Kidney (tissue), 14 donors: Measurements from ENCODE around the gene SP140. TPM values are rescaled to one million over a fixed set of nuclear protein-coding genes. Genes with fewer than 3 reads are reported as not detected.

Source experiments
- DNase-seq, 5 donors: peaks; one replicate each; pipeline ENCODE4 v3.0.0-alpha.2; 2013 to 2020
- FAIRE-seq: peaks from 2 replicates; lab custom pipeline; 2012; peaks lifted over from hg19 to GRCh38; lab: Jason Lieb, UNC
- H3K27ac ChIP-seq, 2 donors: one replicate each; pipeline ENCODE4 v1.7.0; 2013; ENCODE audit warnings: low read depth in 2 of 2, low read length in 2 of 2, inconsistent platforms in 1 of 2
- H3K27me3 ChIP-seq: one replicate; pipeline ENCODE4 v1.7.1; 2013; ENCODE audit warnings: low read length, inconsistent platforms; ENCODE audit not compliant: control insufficient read depth, insufficient read depth
- H3K36me3 ChIP-seq, 3 donors: one replicate each; pipeline versions ENCODE4 v1.7.0 to v1.7.1; 2013; ENCODE audit warnings: low read length in 3 of 3, control low read depth in 1 of 3, inconsistent platforms in 1 of 3; ENCODE audit not compliant: insufficient read depth in 3 of 3, control insufficient read depth in 2 of 3
- H3K4me1 ChIP-seq, 3 donors: one replicate each; pipeline versions ENCODE4 v1.7.0 to v1.7.1; 2013; ENCODE audit warnings: low read length in 3 of 3, inconsistent platforms in 1 of 3, low read depth in 1 of 3; ENCODE audit not compliant: control insufficient read depth in 2 of 3, insufficient read depth in 2 of 3
- H3K4me3 ChIP-seq, 3 donors: one replicate each; pipeline versions ENCODE4 v1.7.0 to v1.8.1; 2013; ENCODE audit warnings: low read length in 3 of 3, control low read depth in 1 of 3, inconsistent platforms in 1 of 3
- H3K9ac ChIP-seq, 3 donors: one replicate each; pipeline versions ENCODE4 v1.7.0 to v1.7.1; 2013; ENCODE audit warnings: low read length in 3 of 3, control low read depth in 1 of 3, inconsistent platforms in 1 of 3
- H3K9me3 ChIP-seq, 3 donors: one replicate each; pipeline versions ENCODE4 v1.7.0 to v1.7.1; 2013; ENCODE audit warnings: low read length in 3 of 3, control low read depth in 1 of 3, inconsistent platforms in 1 of 3; ENCODE audit not compliant: control insufficient read depth in 2 of 3, insufficient read depth in 1 of 3
- CTCF ChIP-seq: IDR thresholded peaks from 3 replicates; pipeline ENCODE4 v1.5.1; 2012; ENCODE audit warnings: mild to moderate bottlenecking, moderate library complexity, borderline replicate concordance; ENCODE audit not compliant: insufficient read depth; ENCODE audit errors: extremely low read depth
- intact Hi-C: fragments of 100-400 bp; cut with DNase I; formaldehyde crosslinking; loops from one replicate; pipeline ENCODE4 v1.11.1; 2022
- polyA plus RNA-seq: library from polyadenylated mRNA; stranded (reverse); fragments of 350-450 nt; fragmentation: Illumina TruSeq; extraction: RNeasy Lipid Tissue Mini Kit (QIAGEN cat#74804); gene quantifications from one replicate; pipeline ENCODE4 v1.2.3, GENCODE V29; 2014; ENCODE audit warnings: low read depth, low replicate concordance; ENCODE audit not compliant: insufficient read depth
- total RNA-seq: library from RNA; stranded (reverse); fragmentation: NEBNext Ultra II Directional; extraction: Animal tissue kit (Norgen Biotek cat#: 25700); gene quantifications from one replicate; pipeline ENCODE4 v1.2.1, GENCODE V29; 2021
- donor health status: control.
- donor health status: control.
- donor health status: control.
- donor health status: control.
- donor health status: control.
- donor health status: DM: yes; HTN: yes; CAD: no.
- donor health status: Normal renal cell carcinoma (clear cell type).

Gene SP140
- total and polyA plus RNA-seq, 2 donors from 2014 or later = 0.52 to 7.3 TPM

GRCh38 chr2:230234845-230235244, 9.3 kb downstream of the SP140 start:
- intact Hi-C loops = no loop called here
- no peak for FAIRE-seq
- peaks cover 0 to 4% (median 0%) of the 10 kb centered on the region in 3 donors for H3K9me3 ChIP-seq
- no peaks in the 10 kb centered on the region for H3K36me3 ChIP-seq
- DNase-seq = no peak
- no peaks in the 10 kb centered on the region for H3K27me3 ChIP-seq
- no peak for TF ChIP-seq CTCF
- H3K4me1 ChIP-seq = no peaks in the 10 kb centered on the region
- no peak overlapping the region for H3K9ac ChIP-seq
- H3K4me3 ChIP-seq = no peak overlapping the region
- no peak overlapping the region for H3K27ac ChIP-seq

GRCh38 chr2:230244211-230244610, 18.7 kb downstream of the SP140 start:
- Histone ChIP-seq H3K9ac (no peak overlapping the region), H3K27ac (no peak overlapping the region), H3K9me3 (peaks cover 0 to 2% (median 0%) of the 10 kb centered on the region in 3 donors), H3K27me3 (no peaks in the 10 kb centered on the region), H3K4me3 (no peak overlapping the region), H3K36me3 (no peaks in the 10 kb centered on the region), H3K4me1 (no peaks in the 10 kb centered on the region)
- intact Hi-C loops = no loop called here
- DNase-seq = no peak
- TF ChIP-seq CTCF = no peak
- no peak for FAIRE-seq

- Histone ChIP-seq H3K27ac (no peak overlapping the region), H3K9ac (no peak overlapping the region), H3K36me3 (no peaks in the 10 kb centered on the region), H3K9me3 (no peaks in the 10 kb centered on the region), H3K4me3 (no peak overlapping the region), H3K4me1 (no peaks in the 10 kb centered on the region), H3K27me3 (no peaks in the 10 kb centered on the region)
- DNase-seq (no peak), FAIRE-seq (no peak)
- intact Hi-C loops = no loop called here
- no peak for TF ChIP-seq CTCF
These were observed 20.7 kb downstream of the SP140 start for GRCh38 chr2:230246206-230246605.

- Histone ChIP-seq H3K4me1 (no peaks in the 10 kb centered on the region), H3K36me3 (no peaks in the 10 kb centered on the region), H3K27me3 (no peaks in the 10 kb centered on the region), H3K4me3 (no peak overlapping the region), H3K9me3 (no peaks in the 10 kb centered on the region), H3K27ac (no peak overlapping the region), H3K9ac (no peak overlapping the region)
- intact Hi-C loops = no loop called here
- FAIRE-seq (no peak), DNase-seq (no peak)
- no peak for TF ChIP-seq CTCF
These were observed 24.7 kb downstream of the SP140 start for GRCh38 chr2:230250231-230250630.
